D721Med (cell line): ENCODE results near the gene PDGFD.

ENCODE experiments used
- DNase-seq: peaks from one replicate; pipeline ENCODE4 v3.0.0; 2011; ENCODE audit warnings: low spot score; ENCODE audit not compliant: insufficient read length
- FAIRE-seq: peaks from 2 replicates; lab custom pipeline; 2011; peaks lifted over from hg19 to GRCh38; lab: Jason Lieb, UNC
- CTCF ChIP-seq: IDR thresholded peaks from 2 replicates; pipeline ENCODE4 v1.5.1; 2012; ENCODE audit warnings: mild to moderate bottlenecking, control low read depth; ENCODE audit not compliant: insufficient read depth; ENCODE audit errors: missing control alignments

The PDGFD gene

GRCh38 chr11:104060820-104061219 lies 103.1 kb downstream of the PDGFD start:
- DNase-seq (no peak), FAIRE-seq (no peak)
- TF ChIP-seq CTCF = no peak

- FAIRE-seq = no peak
- TF ChIP-seq CTCF = no peak
- DNase-seq = no peak
Measured at GRCh38 chr11:104060004-104060794, 103.7 kb downstream of the PDGFD start.

GRCh38 chr11:104058680-104059079 lies 105.3 kb downstream of the PDGFD start:
- no peak for FAIRE-seq
- TF ChIP-seq CTCF = no peak
- no peak for DNase-seq

GRCh38 chr11:104057908-104058307 lies 106.0 kb downstream of the PDGFD start:
- DNase-seq (no peak), FAIRE-seq (no peak)
- TF ChIP-seq CTCF = no peak

- FAIRE-seq (no peak), DNase-seq (no peak)
- no peak for TF ChIP-seq CTCF
Measured at GRCh38 chr11:104055596-104055995, 108.4 kb downstream of the PDGFD start.

GRCh38 chr11:104054911-104055529 lies 108.9 kb downstream of the PDGFD start:
- no peak for TF ChIP-seq CTCF
- DNase-seq = no peak
- FAIRE-seq = no peak
